HepG2 (cell line): ENCODE measurements around the gene SLAMF8. TPM values are rescaled to one million over a fixed set of nuclear protein-coding genes. Genes with fewer than 3 reads are reported as not detected.

ENCODE experiments used
- ATAC-seq: fragments of 200-7000 bp; cut with Tn5 transposase; 3 replicates; pipeline ENCODE4 v1.9.1; 2020; ENCODE audit warnings: mild to moderate bottlenecking, moderate library complexity
- BruUV-seq: library from RNA; stranded (reverse); fragments of 400-500 nt; replicated peaks from 2 replicates; lab custom pipeline; 2021; lab: Mats Ljungman, UMichigan
- CTCF ChIA-PET: fragments of 300-600 bp; formaldehyde crosslinking; extraction: SDS; loops from one replicate; lab custom pipeline; 2021; ENCODE audit warnings: low total read pairs, inconsistent platforms, low intra/inter-chr PET ratio; lab: Yijun Ruan, JAX
- POLR2A ChIA-PET: fragments of 350-600 bp; sonication (Branson Sonifier 250); formaldehyde crosslinking; loops from one replicate; lab custom pipeline; 2020; ENCODE audit warnings: antibody characterized with exemption, inconsistent platforms; lab: Yijun Ruan, JAX
- DNase-seq: peaks from one replicate; pipeline ENCODE4 v3.0.0-alpha.2; 2015; ENCODE audit warnings: low spot score
- FAIRE-seq: peaks from 3 replicates; lab custom pipeline; 2011; peaks lifted over from hg19 to GRCh38; lab: Jason Lieb, UNC
- H2AFZ ChIP-seq: one replicate; pipeline ENCODE4 v1.6.1; 2011; ENCODE audit warnings: low read length, inconsistent platforms
- H3K27ac ChIP-seq: fragments of 300-600 bp; 3 replicates; pipeline ENCODE4 v1.8.0; 2011; ENCODE audit warnings: mixed run types, mild to moderate bottlenecking, mixed read lengths, low read length, inconsistent platforms; ENCODE audit not compliant: insufficient read depth; ENCODE audit errors: extremely low read length
- H3K27me3 ChIP-seq, 2 experiments: fragments of 200-600 bp in 1 of 2; 2 replicates in 1 of 2; 3 replicates in 1 of 2; pipeline versions ENCODE4 v1.6.0 to v1.8.0; 2011; ENCODE audit warnings: low read length in 2 of 2, mild to moderate bottlenecking in 2 of 2, moderate library complexity in 2 of 2, inconsistent platforms in 1 of 2; ENCODE audit not compliant: insufficient read depth in 2 of 2, control insufficient read depth in 1 of 2
- H3K36me3 ChIP-seq, 2 experiments: fragments of 200-600 bp in 1 of 2; replicated peaks in 1 of 2; 2 replicates in 1 of 2; 3 replicates in 1 of 2; pipeline versions ENCODE4 v1.5.1 to v1.8.0; 2011; ENCODE audit warnings: low read length in 2 of 2, inconsistent platforms in 1 of 2; ENCODE audit not compliant: insufficient read depth in 2 of 2, control insufficient read depth in 1 of 2
- H3K4me1 ChIP-seq: 2 replicates; pipeline ENCODE4 v1.5.1; 2012; ENCODE audit warnings: low read length, inconsistent platforms; ENCODE audit not compliant: insufficient read depth
- H3K4me2 ChIP-seq: 2 replicates; pipeline ENCODE4 v1.6.0; 2011; ENCODE audit warnings: low read depth, low read length, inconsistent platforms
- H3K4me3 ChIP-seq, 3 experiments: fragments of 200-600 bp in 1 of 3; sonication (generic), shearing (Covaris generic) in 1 of 3; replicated peaks in 1 of 3; 2 replicates each; pipeline ENCODE4 v1.5.1; 2011 to 2016; ENCODE audit warnings: low read length in 3 of 3, inconsistent platforms in 2 of 3, low read depth in 2 of 3, mild to moderate bottlenecking in 2 of 3, control low read depth in 1 of 3, mixed read lengths in 1 of 3; ENCODE audit not compliant: insufficient read depth in 1 of 3
- H3K79me2 ChIP-seq: one replicate; pipeline ENCODE4 v1.6.1; 2011; ENCODE audit warnings: low read length, inconsistent platforms; ENCODE audit not compliant: insufficient read depth
- H3K9ac ChIP-seq: 2 replicates; pipeline ENCODE4 v1.6.0; 2011; ENCODE audit warnings: mild to moderate bottlenecking, low read depth, low read length, inconsistent platforms; ENCODE audit not compliant: insufficient read depth
- H3K9me3 ChIP-seq: 2 replicates; pipeline ENCODE4 v1.5.1; 2012; ENCODE audit warnings: mild to moderate bottlenecking, low read length
- H4K20me1 ChIP-seq: 2 replicates; pipeline ENCODE4 v1.6.0; 2011; ENCODE audit warnings: inconsistent platforms, mild to moderate bottlenecking, low read length, moderate library complexity; ENCODE audit not compliant: insufficient read depth
- ATF1 ChIP-seq: IDR thresholded peaks from 2 replicates; pipeline ENCODE4 v1.6.1; 2016; ENCODE audit warnings: mild to moderate bottlenecking, control low read depth
- FOXO1 ChIP-seq: sonication (generic); formaldehyde crosslinking; IDR thresholded peaks from 2 replicates; pipeline ENCODE4 v1.4.0; 2020; ENCODE audit warnings: missing genetic modification reagents
- MIER3 ChIP-seq: IDR thresholded peaks from 2 replicates; pipeline ENCODE4 v1.6.1; 2016; ENCODE audit warnings: missing compliant biosample characterization, borderline replicate concordance
- POLR2A ChIP-seq, 2 experiments: IDR thresholded peaks; 2 replicates each; pipeline ENCODE4 v1.6.1; 2011; ENCODE audit warnings: low read depth in 2 of 2, low read length in 2 of 2, mild to moderate bottlenecking in 1 of 2, moderate library complexity in 1 of 2; ENCODE audit not compliant: insufficient read depth in 1 of 2
- SMARCC2 ChIP-seq: fragments of 450-650 bp; IDR thresholded peaks from 2 replicates; pipeline ENCODE4 v1.6.1; 2017; ENCODE audit warnings: antibody characterized with exemption, mild to moderate bottlenecking
- SP140L ChIP-seq: sonication (generic); formaldehyde crosslinking; IDR thresholded peaks from 2 replicates; pipeline ENCODE4 v1.4.0; 2020; ENCODE audit warnings: missing genetic modification reagents, borderline replicate concordance
- SRSF9 ChIP-seq: fragments of 200-400 bp; formaldehyde crosslinking; IDR thresholded peaks from 2 replicates; pipeline ENCODE4 v1.6.1; 2018; ENCODE audit warnings: borderline replicate concordance, mild to moderate bottlenecking, low read depth, low read length; ENCODE audit not compliant: insufficient read depth, poor library complexity, severe bottlenecking
- ZC3H13 ChIP-seq: sonication (generic); formaldehyde crosslinking; IDR thresholded peaks from 2 replicates; pipeline ENCODE4 v1.8.1; 2023; ENCODE audit warnings: mild to moderate bottlenecking, missing genetic modification reagents, moderate library complexity
- ZNF337 ChIP-seq: sonication (generic); formaldehyde crosslinking; IDR thresholded peaks from 2 replicates; pipeline ENCODE4 v1.5.1; 2020; ENCODE audit warnings: missing genetic modification reagents, low read depth, mild to moderate bottlenecking, borderline replicate concordance
- ZNF343 ChIP-seq: sonication (generic); formaldehyde crosslinking; IDR thresholded peaks from 2 replicates; pipeline ENCODE4 v1.4.0; 2020; ENCODE audit warnings: mild to moderate bottlenecking, missing genetic modification reagents
- ZNF446 ChIP-seq: sonication (generic); formaldehyde crosslinking; IDR thresholded peaks from 2 replicates; pipeline ENCODE4 v1.5.0; 2020; ENCODE audit warnings: mild to moderate bottlenecking, missing genetic modification reagents
- ZNF569 ChIP-seq: sonication (generic); formaldehyde crosslinking; IDR thresholded peaks from 2 replicates; pipeline ENCODE4 v1.5.0; 2020; ENCODE audit warnings: mild to moderate bottlenecking, missing genetic modification reagents, moderate library complexity, borderline replicate concordance
- ZNF570 ChIP-seq: sonication (generic); formaldehyde crosslinking; IDR thresholded peaks from 2 replicates; pipeline ENCODE4 v1.4.0; 2020; ENCODE audit warnings: mild to moderate bottlenecking, missing genetic modification reagents, borderline replicate concordance
- WGBS: methylation state at CpG from one replicate; pipeline ENCODE4 v1.1.6; 2017; ENCODE audit warnings: low lambda C conversion rate; 5-methylcytosine and 5-hydroxymethylcytosine counted together
- in situ Hi-C: cut with HindIII; loops from 2 replicates; pipeline ENCODE4 v1.10.0; 2017; ENCODE audit warnings: low pct_unique_long_range_greater_than_20kb; ENCODE audit not compliant: extremely low pct_ligation_motif_present
- intact Hi-C: fragments of 100-400 bp; cut with micrococcal nuclease; formaldehyde crosslinking; loops from one replicate; pipeline ENCODE4 v1.10.0; 2022; ENCODE audit not compliant: unreplicated experiment
- polyA plus RNA-seq, 8 experiments: library from polyadenylated mRNA; depleted of rRNA in 3 of 8; stranded (reverse) in 7 of 8; unstranded in 1 of 8; fragments of >200 nt; fragmentation: Illumina TruSeq in 4 of 8; extraction: Trizol in 4 of 8; gene quantifications; 2 replicates each; pipeline versions ENCODE4 v1.2.1 to v1.2.3, GENCODE V29; 2011 to 2016; ENCODE audit warnings: low read depth in 4 of 8, missing spikeins in 1 of 8, mixed read lengths in 1 of 8; ENCODE audit not compliant: insufficient read depth in 1 of 8
- total RNA-seq, 5 experiments: library from RNA; depleted of rRNA; stranded (reverse); fragments of >200 nt; fragmentation: Illumina TruSeq; extraction: Trizol; gene quantifications; 2 replicates each; pipeline ENCODE4 v1.2.3, GENCODE V29; 2016; ENCODE audit warnings: low read depth in 1 of 5
- TF ChIP-seq, protein P1 (sequence below), 2 experiments: sonication (generic) in 1 of 2; formaldehyde crosslinking in 1 of 2; IDR thresholded peaks; 2 replicates each; pipeline versions ENCODE4 v1.6.1 to v1.9.0; 2014 to 2022; ENCODE audit warnings: antibody characterized with exemption in 1 of 2, borderline replicate concordance in 1 of 2, inconsistent platforms in 1 of 2, low read depth in 1 of 2, missing genetic modification reagents in 1 of 2

The SLAMF8 gene
- total and polyA plus RNA-seq, 2 of the 13 experiments (the other 11 are each of a cell fraction or from before 2014, with no cell fraction given) = not detected

DNA sequence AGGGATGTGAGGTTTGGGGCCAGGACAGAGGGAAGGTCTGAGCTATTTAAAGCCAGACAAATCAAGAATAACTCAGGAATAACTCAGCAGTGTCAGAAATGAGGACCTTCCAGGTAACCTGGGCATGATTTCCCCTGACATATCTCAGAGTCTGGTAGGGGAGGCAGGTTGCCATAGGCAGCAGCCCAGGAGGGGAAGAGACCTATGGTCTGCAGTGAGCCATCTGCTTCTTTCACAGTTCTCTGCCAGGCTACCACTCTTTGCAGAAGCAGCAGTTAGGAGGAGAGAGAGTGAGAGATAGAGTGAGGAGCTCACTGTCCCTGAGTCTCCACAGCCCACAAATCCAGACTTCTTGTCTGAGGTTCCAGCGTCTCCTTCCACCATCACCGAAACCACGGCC lies 42.1 kb downstream of the SLAMF8 start:
- intact Hi-C loops = no loop called here
- ATAC-seq (no peak), DNase-seq (no peak), FAIRE-seq (no peak)
- ChIA-PET POLR2A (no interaction called here), CTCF (no interaction called here)
- no peak overlapping the region for H3K27ac ChIP-seq
- peaks cover 5 to 12% of the 10 kb centered on the region in 2 experiments; a peak in 3 of 5 replicates for H3K27me3 ChIP-seq
- no peaks in the 10 kb centered on the region for H3K79me2 ChIP-seq
- WGBS = 71% methylated on average over 3 of the region's 3 CpGs
- H2AFZ ChIP-seq = no peak overlapping the region
- BruUV-seq = no TSS peak
- H3K36me3 ChIP-seq = no peaks in the 10 kb centered on the region
- no peaks in the 10 kb centered on the region for H4K20me1 ChIP-seq
- H3K9me3 ChIP-seq = no peaks in the 10 kb centered on the region
- in situ Hi-C loops = no loop called here
- no peak overlapping the region for H3K9ac ChIP-seq
- no peak overlapping the region for H3K4me3 ChIP-seq
- H3K4me2 ChIP-seq = no peak overlapping the region
- H3K4me1 ChIP-seq = no peaks in the 10 kb centered on the region
- TF ChIP-seq SRSF9 = no peak
- TF ChIP-seq SP140L (CRISPR knock-in tag) = no peak
- no peak for TF ChIP-seq ZC3H13
- TF ChIP-seq ATF1 = no peak
- no peak for TF ChIP-seq ZNF570 (CRISPR knock-in tag)

DNA sequence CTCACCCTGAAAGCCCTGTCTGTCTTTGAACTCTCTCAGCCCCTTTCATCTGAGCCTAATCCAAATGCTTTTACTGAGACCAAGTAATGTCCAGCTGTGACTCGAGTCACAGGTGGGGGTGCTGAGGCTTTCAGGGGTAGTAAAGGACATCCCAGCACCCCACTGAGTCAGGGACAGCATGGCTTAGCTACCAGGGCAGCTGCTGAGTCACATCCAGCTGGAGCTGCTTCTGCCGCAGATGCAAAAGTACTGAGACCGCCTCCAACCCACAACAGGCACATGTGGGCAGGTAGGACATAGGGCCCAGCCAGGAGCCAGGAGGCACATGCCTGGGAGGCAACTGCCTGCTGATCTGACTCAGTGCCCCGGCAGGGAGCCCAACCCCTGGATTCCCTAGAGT lies 42.5 kb downstream of the SLAMF8 start:
- no peaks in the 10 kb centered on the region for H4K20me1 ChIP-seq
- POLR2A ChIA-PET = no interaction called here
- CTCF ChIA-PET = no interaction called here
- DNase-seq = no peak
- no peak overlapping the region for H3K27ac ChIP-seq
- intact Hi-C loops (no loop called here), in situ Hi-C loops (no loop called here)
- FAIRE-seq = no peak
- H3K36me3 ChIP-seq = no peaks in the 10 kb centered on the region
- ATAC-seq = no peak
- TF ChIP-seq ZNF343 (CRISPR knock-in tag) (no peak), FOXO1 (CRISPR knock-in tag) (no peak), POLR2A (IDR thresholded peaks at IDR 0.05; ENCODE audit: insufficient read depth in 1 of 2, low read depth in 2 of 2, low read length in 2 of 2) (no peak), ZNF337 (CRISPR knock-in tag) (no peak), MIER3 (CRISPR knock-in tag) (no peak), SMARCC2 (no peak), ZNF569 (no peak), ZNF446 (no peak)
- TF ChIP-seq, protein P1, sequence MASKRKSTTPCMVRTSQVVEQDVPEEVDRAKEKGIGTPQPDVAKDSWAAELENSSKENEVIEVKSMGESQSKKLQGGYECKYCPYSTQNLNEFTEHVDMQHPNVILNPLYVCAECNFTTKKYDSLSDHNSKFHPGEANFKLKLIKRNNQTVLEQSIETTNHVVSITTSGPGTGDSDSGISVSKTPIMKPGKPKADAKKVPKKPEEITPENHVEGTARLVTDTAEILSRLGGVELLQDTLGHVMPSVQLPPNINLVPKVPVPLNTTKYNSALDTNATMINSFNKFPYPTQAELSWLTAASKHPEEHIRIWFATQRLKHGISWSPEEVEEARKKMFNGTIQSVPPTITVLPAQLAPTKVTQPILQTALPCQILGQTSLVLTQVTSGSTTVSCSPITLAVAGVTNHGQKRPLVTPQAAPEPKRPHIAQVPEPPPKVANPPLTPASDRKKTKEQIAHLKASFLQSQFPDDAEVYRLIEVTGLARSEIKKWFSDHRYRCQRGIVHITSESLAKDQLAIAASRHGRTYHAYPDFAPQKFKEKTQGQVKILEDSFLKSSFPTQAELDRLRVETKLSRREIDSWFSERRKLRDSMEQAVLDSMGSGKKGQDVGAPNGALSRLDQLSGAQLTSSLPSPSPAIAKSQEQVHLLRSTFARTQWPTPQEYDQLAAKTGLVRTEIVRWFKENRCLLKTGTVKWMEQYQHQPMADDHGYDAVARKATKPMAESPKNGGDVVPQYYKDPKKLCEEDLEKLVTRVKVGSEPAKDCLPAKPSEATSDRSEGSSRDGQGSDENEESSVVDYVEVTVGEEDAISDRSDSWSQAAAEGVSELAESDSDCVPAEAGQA (IDR thresholded peaks at IDR 0.05; ENCODE audit: low read depth) = no peak
- TF ChIP-seq, protein P1 (CRISPR knock-in tag; IDR thresholded peaks at IDR 0.05; ENCODE audit: borderline replicate concordance) = no peak
- BruUV-seq = no TSS peak
- no peaks in the 10 kb centered on the region for H3K9me3 ChIP-seq
- H3K4me2 ChIP-seq = no peak overlapping the region
- peaks cover 5 to 14% of the 10 kb centered on the region in 2 experiments; a peak in 4 of 5 replicates for H3K27me3 ChIP-seq
- H3K4me3 ChIP-seq = no peak overlapping the region
- no peak overlapping the region for H3K9ac ChIP-seq
- H2AFZ ChIP-seq = no peak overlapping the region
- H3K4me1 ChIP-seq = no peaks in the 10 kb centered on the region
- no peaks in the 10 kb centered on the region for H3K79me2 ChIP-seq
- 0% methylated on average over 1 of the region's 4 CpGs for WGBS
